Mesendoderm (in vitro differentiated cells): Measurements from ENCODE around the gene KSR2.

ENCODE experiments used
- DNase-seq: peaks from one replicate; pipeline ENCODE4 v3.0.0; 2013
- H2AK5ac ChIP-seq: 2 replicates; pipeline ENCODE4 v1.6.1; 2013; ENCODE audit warnings: low read length, inconsistent platforms
- H2BK120ac ChIP-seq: 2 replicates; pipeline ENCODE4 v1.6.1; 2013; ENCODE audit warnings: low read depth, mild to moderate bottlenecking, low read length, moderate library complexity, mixed read lengths
- H2BK15ac ChIP-seq: replicated peaks from 2 replicates; pipeline ENCODE4 v1.6.1; 2013; ENCODE audit warnings: low read depth, mild to moderate bottlenecking, moderate library complexity
- H2BK5ac ChIP-seq: 2 replicates; pipeline ENCODE4 v1.6.1; 2013; ENCODE audit warnings: low read length, inconsistent platforms
- H3K18ac ChIP-seq: 2 replicates; pipeline ENCODE4 v1.6.1; 2013; ENCODE audit warnings: mild to moderate bottlenecking, low read length, mixed read lengths
- H3K23ac ChIP-seq: one replicate; pipeline ENCODE4 v1.6.1; 2013; ENCODE audit warnings: low read length
- H3K27ac ChIP-seq: 2 replicates; pipeline ENCODE4 v1.5.1; 2013; ENCODE audit warnings: low read depth, mild to moderate bottlenecking, inconsistent platforms, low read length, moderate library complexity
- H3K27me3 ChIP-seq: 2 replicates; pipeline ENCODE4 v1.6.1; 2013; ENCODE audit warnings: low read length, control low read depth, mild to moderate bottlenecking, inconsistent platforms; ENCODE audit not compliant: insufficient read depth, poor library complexity
- H3K36me3 ChIP-seq: 2 replicates; pipeline ENCODE4 v1.6.1; 2013; ENCODE audit warnings: low read length, inconsistent platforms; ENCODE audit not compliant: control insufficient read depth, insufficient read depth
- H3K4ac ChIP-seq: one replicate; pipeline ENCODE4 v1.6.1; 2013; ENCODE audit warnings: low read depth, mild to moderate bottlenecking, low read length, moderate library complexity
- H3K4me1 ChIP-seq: 2 replicates; pipeline ENCODE4 v1.6.1; 2013; ENCODE audit warnings: low read depth, low read length, inconsistent platforms; ENCODE audit not compliant: control insufficient read depth
- H3K4me2 ChIP-seq: 2 replicates; pipeline ENCODE4 v1.6.1; 2013; ENCODE audit warnings: low read length
- H3K4me3 ChIP-seq: 2 replicates; pipeline ENCODE4 v1.5.1; 2013; ENCODE audit warnings: mild to moderate bottlenecking, low read length
- H3K56ac ChIP-seq: one replicate; pipeline ENCODE4 v1.6.1; 2013; ENCODE audit warnings: low read length
- H3K79me1 ChIP-seq: 2 replicates; pipeline ENCODE4 v1.6.1; 2013; ENCODE audit warnings: low read length, inconsistent platforms
- H3K79me2 ChIP-seq: 2 replicates; pipeline ENCODE4 v1.6.1; 2013; ENCODE audit warnings: mild to moderate bottlenecking, low read length; ENCODE audit not compliant: control insufficient read depth, insufficient read depth
- H3K9ac ChIP-seq: 2 replicates; pipeline ENCODE4 v1.6.1; 2013; ENCODE audit warnings: low read length, inconsistent platforms
- H4K5ac ChIP-seq: one replicate; pipeline ENCODE4 v1.6.1; 2013; ENCODE audit warnings: low read length
- H4K8ac ChIP-seq: one replicate; pipeline ENCODE4 v1.6.1; 2013; ENCODE audit warnings: low read depth, mild to moderate bottlenecking, control low read depth, low read length, moderate library complexity
- WGBS: extraction: QIAGEN DNeasy Blood & Tissue Kit; methylation state at CpG from one replicate; pipeline ENCODE4 v1.1.7; 2013; ENCODE audit warnings: low lambda C conversion rate, missing lambda C conversion rate; ENCODE audit not compliant: insufficient coverage; ENCODE audit errors: extremely low coverage; 5-methylcytosine and 5-hydroxymethylcytosine counted together

Gene KSR2

GRCh38 chr12:117427211-117427610 is 541.6 kb downstream of the KSR2 start:
- Histone ChIP-seq H2AK5ac (no peak overlapping the region), H2BK15ac (no peak overlapping the region)
- no CpG with 5 or more reads among the region's 3 CpGs for WGBS

GRCh38 chr12:117421987-117422386 is 546.8 kb downstream of the KSR2 start:
- Histone ChIP-seq H3K4me1 (no peaks in the 10 kb centered on the region), H3K36me3 (no peaks in the 10 kb centered on the region), H3K56ac (no peak overlapping the region), H3K4ac (no peak overlapping the region), H3K79me2 (no peaks in the 10 kb centered on the region), H3K23ac (no peak overlapping the region), H3K4me3 (no peak overlapping the region), H3K27me3 (no peaks in the 10 kb centered on the region), H3K27ac (no peak overlapping the region), H2BK15ac (no peak overlapping the region), H2AK5ac (no peak overlapping the region), H4K8ac (no peak overlapping the region), H2BK120ac (no peak overlapping the region), H3K79me1 (no peaks in the 10 kb centered on the region), H3K4me2 (no peak overlapping the region), H3K18ac (no peak overlapping the region), H2BK5ac (no peak overlapping the region), H3K9ac (no peak overlapping the region), H4K5ac (no peak overlapping the region)
- no CpG with 5 or more reads among the region's 2 CpGs for WGBS
- no peak for DNase-seq

More at GRCh38 chr12:117427211-117427610, 541.6 kb downstream of the KSR2 start:
- no peaks in the 10 kb centered on the region for H3K36me3 ChIP-seq
- no peak overlapping the region for H3K4me3 ChIP-seq
- H3K27me3 ChIP-seq: no peaks in the 10 kb centered on the region
- H3K9ac ChIP-seq: no peak overlapping the region
- H3K79me1 ChIP-seq: no peaks in the 10 kb centered on the region
- H4K8ac ChIP-seq: no peak overlapping the region
- no peaks in the 10 kb centered on the region for H3K4me1 ChIP-seq
- H3K79me2 ChIP-seq: no peaks in the 10 kb centered on the region
- no peak overlapping the region for H3K27ac ChIP-seq
- H2BK5ac ChIP-seq: no peak overlapping the region
- no peak for DNase-seq
- no peak overlapping the region for H3K4me2 ChIP-seq
- no peak overlapping the region for H4K5ac ChIP-seq
- H3K23ac ChIP-seq: no peak overlapping the region
- no peak overlapping the region for H2BK120ac ChIP-seq
- H3K18ac ChIP-seq: no peak overlapping the region
- H3K56ac ChIP-seq: no peak overlapping the region
- no peak overlapping the region for H3K4ac ChIP-seq

DNA sequence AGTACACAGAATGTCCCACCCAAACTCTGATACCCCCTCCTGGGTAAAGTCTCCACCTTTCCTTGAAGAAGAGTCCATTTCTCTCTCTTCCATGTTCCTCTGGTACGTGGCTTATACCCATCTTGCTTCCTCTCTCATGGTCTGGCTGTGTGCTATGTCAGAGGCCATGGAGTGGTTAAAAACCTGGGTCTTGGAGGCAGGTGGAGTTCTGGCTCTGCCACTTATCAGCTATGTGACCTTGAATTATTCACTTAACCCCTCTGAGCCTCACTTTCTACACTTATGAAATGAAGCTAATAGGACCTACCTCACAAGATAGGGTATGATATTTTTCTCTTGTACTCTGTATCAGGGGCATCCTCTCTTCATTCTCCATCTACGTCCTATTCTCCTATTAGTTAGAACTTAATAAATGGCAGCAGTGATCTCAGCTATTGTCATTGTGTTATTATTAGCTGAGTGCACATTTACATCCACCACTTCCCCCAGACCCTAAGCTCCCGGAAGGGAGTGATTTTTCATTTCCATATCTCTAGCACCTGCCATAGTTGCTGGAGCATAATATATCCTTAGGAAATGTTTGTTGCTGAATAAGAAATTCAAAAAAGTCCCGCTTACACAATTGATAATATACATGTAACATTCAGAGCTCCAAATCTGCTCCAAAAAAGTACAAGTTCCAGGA is 547.6 kb downstream of the KSR2 start:
- H3K27me3 ChIP-seq: no peaks in the 10 kb centered on the region
- no peak overlapping the region for H3K4me2 ChIP-seq

GRCh38 chr12:117417004-117417403 is 551.8 kb downstream of the KSR2 start:
- no peaks in the 10 kb centered on the region for H3K79me2 ChIP-seq
- H3K79me1 ChIP-seq: no peaks in the 10 kb centered on the region
- no peak for DNase-seq
- H3K4me2 ChIP-seq: no peak overlapping the region
- WGBS: no CpG with 5 or more reads among the region's 1 CpG
- no peaks in the 10 kb centered on the region for H3K4me1 ChIP-seq
- H4K5ac ChIP-seq: no peak overlapping the region
- no peak overlapping the region for H3K56ac ChIP-seq
- no peak overlapping the region for H2BK15ac ChIP-seq
- no peak overlapping the region for H4K8ac ChIP-seq
- H3K4ac ChIP-seq: no peak overlapping the region
- no peak overlapping the region for H3K4me3 ChIP-seq
- H2BK120ac ChIP-seq: no peak overlapping the region
- no peak overlapping the region for H3K27ac ChIP-seq
- no peaks in the 10 kb centered on the region for H3K36me3 ChIP-seq
- no peak overlapping the region for H3K9ac ChIP-seq
- H2AK5ac ChIP-seq: no peak overlapping the region
- no peak overlapping the region for H3K23ac ChIP-seq
- no peaks in the 10 kb centered on the region for H3K27me3 ChIP-seq
- H2BK5ac ChIP-seq: no peak overlapping the region
- no peak overlapping the region for H3K18ac ChIP-seq

More for the DNA sequence above, 547.6 kb downstream of the KSR2 start:
- no peaks in the 10 kb centered on the region for H3K79me1 ChIP-seq
- H2BK15ac ChIP-seq: no peak overlapping the region
- no peak overlapping the region for H3K56ac ChIP-seq
- no peak for DNase-seq
- no peaks in the 10 kb centered on the region for H3K4me1 ChIP-seq
- no peak overlapping the region for H3K18ac ChIP-seq
- no peak overlapping the region for H2AK5ac ChIP-seq
- H3K9ac ChIP-seq: no peak overlapping the region
- no peaks in the 10 kb centered on the region for H3K36me3 ChIP-seq
- H3K23ac ChIP-seq: no peak overlapping the region
- no peak overlapping the region for H3K4ac ChIP-seq
- no peak overlapping the region for H4K8ac ChIP-seq
- H2BK120ac ChIP-seq: no peak overlapping the region
- H2BK5ac ChIP-seq: no peak overlapping the region
- no CpG with 5 or more reads among the region's 4 CpGs for WGBS
- no peak overlapping the region for H3K4me3 ChIP-seq
- no peak overlapping the region for H3K27ac ChIP-seq
- no peak overlapping the region for H4K5ac ChIP-seq
- H3K79me2 ChIP-seq: no peaks in the 10 kb centered on the region

DNA sequence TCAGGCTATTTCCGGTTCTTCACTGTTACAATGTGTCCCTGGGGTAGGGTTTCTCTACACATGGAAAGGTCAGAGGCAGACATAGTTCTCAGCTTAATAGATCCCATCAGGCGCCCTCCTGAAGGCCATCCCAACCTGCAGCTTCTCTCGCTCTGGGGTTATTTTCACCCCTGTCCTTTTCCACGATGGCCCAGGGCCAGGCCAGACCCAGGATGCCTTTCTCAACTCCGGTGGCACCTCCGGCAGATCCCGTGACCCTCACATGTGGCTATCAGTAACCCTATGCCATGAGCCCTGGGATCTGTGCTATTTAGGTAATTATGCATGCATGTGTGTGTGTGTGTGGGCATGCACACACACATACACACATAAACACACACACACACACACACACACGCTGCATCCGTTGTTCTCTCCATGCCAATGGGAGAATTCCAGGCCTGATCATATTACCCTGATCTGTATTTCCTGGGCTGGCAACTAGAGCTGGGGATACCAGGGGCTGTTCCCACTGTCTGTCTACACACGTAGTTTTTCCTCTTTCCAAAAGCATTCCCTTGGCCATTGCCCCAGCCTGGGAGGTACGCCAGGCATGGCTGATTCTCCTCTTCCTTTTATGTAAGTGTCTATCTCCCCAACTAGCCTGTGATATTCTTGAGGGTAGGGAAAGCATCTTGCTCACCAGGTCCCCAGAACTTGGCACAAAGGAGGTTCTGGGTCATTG is 556.2 kb downstream of the KSR2 start:
- Histone ChIP-seq H4K8ac (no peak overlapping the region), H3K27me3 (no peaks in the 10 kb centered on the region), H3K18ac (no peak overlapping the region), H2AK5ac (no peak overlapping the region), H3K36me3 (no peaks in the 10 kb centered on the region), H3K9ac (no peak overlapping the region), H2BK15ac (no peak overlapping the region), H3K4me2 (no peak overlapping the region), H3K56ac (no peak overlapping the region), H2BK5ac (no peak overlapping the region), H3K27ac (no peak overlapping the region), H3K4ac (no peak overlapping the region), H3K23ac (no peak overlapping the region), H3K4me1 (no peaks in the 10 kb centered on the region), H3K79me1 (no peaks in the 10 kb centered on the region), H3K79me2 (no peaks in the 10 kb centered on the region), H2BK120ac (no peak overlapping the region), H3K4me3 (no peak overlapping the region), H4K5ac (no peak overlapping the region)
- DNase-seq: no peak
- WGBS: no CpG with 5 or more reads among the region's 11 CpGs
